Measurements from ENCODE around the gene RNF223. TPM values are rescaled to one million over a fixed set of nuclear protein-coding genes. Genes with fewer than 3 reads are reported as not detected.
A peak's percentile ranks its signal among the peaks of the same experiment; 100 is the strongest.

The RNF223 gene
- total RNA-seq, 1 experiment from 2014 or later: 0.08 TPM

DNA sequence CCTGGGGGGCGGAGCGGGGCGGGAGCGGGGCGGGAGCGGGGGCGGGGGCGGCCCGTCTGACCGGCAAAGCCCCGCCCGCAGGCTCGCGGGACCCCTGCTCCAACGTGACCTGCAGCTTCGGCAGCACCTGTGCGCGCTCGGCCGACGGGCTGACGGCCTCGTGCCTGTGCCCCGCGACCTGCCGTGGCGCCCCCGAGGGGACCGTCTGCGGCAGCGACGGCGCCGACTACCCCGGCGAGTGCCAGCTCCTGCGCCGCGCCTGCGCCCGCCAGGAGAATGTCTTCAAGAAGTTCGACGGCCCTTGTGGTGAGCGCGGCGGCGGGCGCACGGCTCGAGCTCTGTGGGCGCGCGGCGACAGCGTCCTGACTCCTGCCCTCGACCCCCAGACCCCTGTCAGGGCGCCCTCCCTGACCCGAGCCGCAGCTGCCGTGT, 33.0 kb downstream of the RNF223 start:
- in situ Hi-C loops (cut with HindIII; ENCODE audit: low pct_unique_long_range_greater_than_20kb, low sequenced_read_pairs): no loop called here
- ATAC-seq: no peak
- ChIA-PET CTCF (no interaction called here), POLR2A (no interaction called here)
- BruUV-seq (replicated peaks): no TSS peak
- DNase-seq (ENCODE audit: low read depth, low spot score): no peak
- intact Hi-C loops (cut with micrococcal nuclease; ENCODE audit: unreplicated experiment): no loop called here
- Histone ChIP-seq H3K4me1 (ENCODE audit: control insufficient read depth, insufficient read depth, low read length) (peaks cover 8% of the 10 kb centered on the region; the same call in 1 of the 2 replicates), H3K27me3 (ENCODE audit: control insufficient read depth, insufficient read depth, low read length) (no peaks in the 10 kb centered on the region), H3K36me3 (ENCODE audit: control insufficient read depth, insufficient read depth, low read length) (no peaks in the 10 kb centered on the region), H3K27ac (ENCODE audit: low read length) (no peak overlapping the region), H3K4me3 (ENCODE audit: low read depth in 2 of 2, low read length in 2 of 2) (no peak overlapping the region), H3K9me3 (ENCODE audit: control insufficient read depth, insufficient read depth, low read depth, low read length) (no peaks in the 10 kb centered on the region)
- TF ChIP-seq TCF7L2 (IDR thresholded peaks at IDR 0.05; ENCODE audit: low read depth, low read length): no peak
- TF ChIP-seq, protein P1, sequence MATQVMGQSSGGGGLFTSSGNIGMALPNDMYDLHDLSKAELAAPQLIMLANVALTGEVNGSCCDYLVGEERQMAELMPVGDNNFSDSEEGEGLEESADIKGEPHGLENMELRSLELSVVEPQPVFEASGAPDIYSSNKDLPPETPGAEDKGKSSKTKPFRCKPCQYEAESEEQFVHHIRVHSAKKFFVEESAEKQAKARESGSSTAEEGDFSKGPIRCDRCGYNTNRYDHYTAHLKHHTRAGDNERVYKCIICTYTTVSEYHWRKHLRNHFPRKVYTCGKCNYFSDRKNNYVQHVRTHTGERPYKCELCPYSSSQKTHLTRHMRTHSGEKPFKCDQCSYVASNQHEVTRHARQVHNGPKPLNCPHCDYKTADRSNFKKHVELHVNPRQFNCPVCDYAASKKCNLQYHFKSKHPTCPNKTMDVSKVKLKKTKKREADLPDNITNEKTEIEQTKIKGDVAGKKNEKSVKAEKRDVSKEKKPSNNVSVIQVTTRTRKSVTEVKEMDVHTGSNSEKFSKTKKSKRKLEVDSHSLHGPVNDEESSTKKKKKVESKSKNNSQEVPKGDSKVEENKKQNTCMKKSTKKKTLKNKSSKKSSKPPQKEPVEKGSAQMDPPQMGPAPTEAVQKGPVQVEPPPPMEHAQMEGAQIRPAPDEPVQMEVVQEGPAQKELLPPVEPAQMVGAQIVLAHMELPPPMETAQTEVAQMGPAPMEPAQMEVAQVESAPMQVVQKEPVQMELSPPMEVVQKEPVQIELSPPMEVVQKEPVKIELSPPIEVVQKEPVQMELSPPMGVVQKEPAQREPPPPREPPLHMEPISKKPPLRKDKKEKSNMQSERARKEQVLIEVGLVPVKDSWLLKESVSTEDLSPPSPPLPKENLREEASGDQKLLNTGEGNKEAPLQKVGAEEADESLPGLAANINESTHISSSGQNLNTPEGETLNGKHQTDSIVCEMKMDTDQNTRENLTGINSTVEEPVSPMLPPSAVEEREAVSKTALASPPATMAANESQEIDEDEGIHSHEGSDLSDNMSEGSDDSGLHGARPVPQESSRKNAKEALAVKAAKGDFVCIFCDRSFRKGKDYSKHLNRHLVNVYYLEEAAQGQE (IDR thresholded peaks at IDR 0.05; ENCODE audit: insufficient read depth in 1 of 2, low read depth in 2 of 2, low read length in 1 of 2): no peak
- no peak for TF ChIP-seq POLR2AphosphoS5 (IDR thresholded peaks at IDR 0.05; ENCODE audit: low read depth, low read length)
- no peak for TF ChIP-seq SIN3A (IDR thresholded peaks at IDR 0.05; ENCODE audit: borderline replicate concordance, insufficient read depth, low read depth, low read length)
- TF ChIP-seq, protein P2, sequence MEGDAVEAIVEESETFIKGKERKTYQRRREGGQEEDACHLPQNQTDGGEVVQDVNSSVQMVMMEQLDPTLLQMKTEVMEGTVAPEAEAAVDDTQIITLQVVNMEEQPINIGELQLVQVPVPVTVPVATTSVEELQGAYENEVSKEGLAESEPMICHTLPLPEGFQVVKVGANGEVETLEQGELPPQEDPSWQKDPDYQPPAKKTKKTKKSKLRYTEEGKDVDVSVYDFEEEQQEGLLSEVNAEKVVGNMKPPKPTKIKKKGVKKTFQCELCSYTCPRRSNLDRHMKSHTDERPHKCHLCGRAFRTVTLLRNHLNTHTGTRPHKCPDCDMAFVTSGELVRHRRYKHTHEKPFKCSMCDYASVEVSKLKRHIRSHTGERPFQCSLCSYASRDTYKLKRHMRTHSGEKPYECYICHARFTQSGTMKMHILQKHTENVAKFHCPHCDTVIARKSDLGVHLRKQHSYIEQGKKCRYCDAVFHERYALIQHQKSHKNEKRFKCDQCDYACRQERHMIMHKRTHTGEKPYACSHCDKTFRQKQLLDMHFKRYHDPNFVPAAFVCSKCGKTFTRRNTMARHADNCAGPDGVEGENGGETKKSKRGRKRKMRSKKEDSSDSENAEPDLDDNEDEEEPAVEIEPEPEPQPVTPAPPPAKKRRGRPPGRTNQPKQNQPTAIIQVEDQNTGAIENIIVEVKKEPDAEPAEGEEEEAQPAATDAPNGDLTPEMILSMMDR (IDR thresholded peaks at IDR 0.05): no peak

DNA sequence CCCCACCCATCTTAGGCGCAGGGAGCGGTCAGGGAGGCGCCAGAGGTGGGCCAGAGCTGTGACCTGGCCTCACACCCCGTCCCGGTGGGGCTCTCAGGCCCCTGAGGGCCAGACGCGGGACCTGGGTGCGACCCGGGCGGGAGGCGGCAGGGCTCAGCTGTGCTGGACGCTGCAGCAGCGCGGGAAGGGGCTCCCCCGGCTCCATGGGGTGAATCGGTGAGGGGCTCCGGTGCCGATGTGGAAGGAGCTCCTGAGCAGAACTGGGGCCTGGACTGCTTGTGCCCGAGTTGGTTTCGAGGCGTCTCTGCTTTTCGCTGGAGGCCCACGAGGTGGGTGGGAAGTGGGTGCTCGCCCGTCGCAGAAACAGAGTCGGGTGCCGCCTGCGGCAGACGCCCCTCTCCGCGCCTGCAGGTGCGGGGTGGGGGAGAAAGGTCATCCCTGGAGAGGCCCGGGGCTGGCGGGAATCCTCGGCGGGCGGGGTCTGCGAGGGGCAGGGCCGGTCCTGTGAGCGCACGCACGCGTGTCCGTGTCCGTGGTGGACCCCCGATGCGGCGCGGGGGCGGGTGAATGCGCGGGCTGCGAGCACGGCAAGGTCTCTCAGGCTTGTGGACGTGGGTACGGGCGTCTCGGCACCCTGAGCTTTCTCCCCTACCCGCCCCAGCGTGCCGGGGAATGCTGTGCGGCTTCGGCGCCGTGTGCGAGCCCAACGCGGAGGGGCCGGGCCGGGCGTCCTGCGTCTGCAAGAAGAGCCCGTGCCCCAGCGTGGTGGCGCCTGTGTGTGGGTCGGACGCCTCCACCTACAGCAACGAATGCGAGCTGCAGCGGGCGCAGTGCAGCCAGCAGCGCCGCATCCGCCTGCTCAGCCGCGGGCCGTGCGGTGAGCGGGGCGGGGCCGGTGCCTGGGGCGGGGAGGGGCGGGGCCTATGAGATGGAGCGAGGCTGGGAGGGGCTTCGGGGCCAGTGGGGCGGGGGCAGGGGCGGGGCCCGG, 33.8 kb downstream of the RNF223 start:
- peak overlapping the region; percentile 21 to 37 for H3K4me3 ChIP-seq (ENCODE audit: low read depth in 2 of 2, low read length in 2 of 2)
- peak; percentile 87 for ATAC-seq
- no peak overlapping the region for H3K27ac ChIP-seq (ENCODE audit: low read length)
- H3K27me3 ChIP-seq (ENCODE audit: control insufficient read depth, insufficient read depth, low read length): no peaks in the 10 kb centered on the region
- CTCF ChIA-PET: interaction anchor here (0.5 to 0.6 kb wide), 2 partner anchors 39 to 84 kb away, joined by 3 to 7 read pairs; no protein-coding TSS in a partner anchor
- in situ Hi-C loops (cut with HindIII; ENCODE audit: low pct_unique_long_range_greater_than_20kb, low sequenced_read_pairs): no loop called here
- TF ChIP-seq SIN3A (IDR thresholded peaks at IDR 0.05; ENCODE audit: borderline replicate concordance, insufficient read depth, low read depth, low read length) (no peak), TCF7L2 (IDR thresholded peaks at IDR 0.05; ENCODE audit: low read depth, low read length) (no peak)
- TF ChIP-seq, protein P1 (IDR thresholded peaks at IDR 0.05; ENCODE audit: insufficient read depth in 1 of 2, low read depth in 2 of 2, low read length in 1 of 2): no peak
- POLR2A ChIA-PET: no interaction called here
- no peak for DNase-seq (ENCODE audit: low read depth, low spot score)
- no TSS peak for BruUV-seq (replicated peaks)
- H3K36me3 ChIP-seq (ENCODE audit: control insufficient read depth, insufficient read depth, low read length): no peaks in the 10 kb centered on the region
- peaks cover 8% of the 10 kb centered on the region; the same call in 1 of the 2 replicates for H3K4me1 ChIP-seq (ENCODE audit: control insufficient read depth, insufficient read depth, low read length)
- intact Hi-C loops (cut with micrococcal nuclease; ENCODE audit: unreplicated experiment): no loop called here
- H3K9me3 ChIP-seq (ENCODE audit: control insufficient read depth, insufficient read depth, low read depth, low read length): no peaks in the 10 kb centered on the region

Measured in Panc1 (cell line).